Measurements from ENCODE around the gene VPS52. TPM values are rescaled to one million over a fixed set of nuclear protein-coding genes. Genes with fewer than 3 reads are reported as not detected.

The VPS52 gene
- total RNA-seq, 1 experiment from 2014 or later, result 47.1 TPM

DNA sequence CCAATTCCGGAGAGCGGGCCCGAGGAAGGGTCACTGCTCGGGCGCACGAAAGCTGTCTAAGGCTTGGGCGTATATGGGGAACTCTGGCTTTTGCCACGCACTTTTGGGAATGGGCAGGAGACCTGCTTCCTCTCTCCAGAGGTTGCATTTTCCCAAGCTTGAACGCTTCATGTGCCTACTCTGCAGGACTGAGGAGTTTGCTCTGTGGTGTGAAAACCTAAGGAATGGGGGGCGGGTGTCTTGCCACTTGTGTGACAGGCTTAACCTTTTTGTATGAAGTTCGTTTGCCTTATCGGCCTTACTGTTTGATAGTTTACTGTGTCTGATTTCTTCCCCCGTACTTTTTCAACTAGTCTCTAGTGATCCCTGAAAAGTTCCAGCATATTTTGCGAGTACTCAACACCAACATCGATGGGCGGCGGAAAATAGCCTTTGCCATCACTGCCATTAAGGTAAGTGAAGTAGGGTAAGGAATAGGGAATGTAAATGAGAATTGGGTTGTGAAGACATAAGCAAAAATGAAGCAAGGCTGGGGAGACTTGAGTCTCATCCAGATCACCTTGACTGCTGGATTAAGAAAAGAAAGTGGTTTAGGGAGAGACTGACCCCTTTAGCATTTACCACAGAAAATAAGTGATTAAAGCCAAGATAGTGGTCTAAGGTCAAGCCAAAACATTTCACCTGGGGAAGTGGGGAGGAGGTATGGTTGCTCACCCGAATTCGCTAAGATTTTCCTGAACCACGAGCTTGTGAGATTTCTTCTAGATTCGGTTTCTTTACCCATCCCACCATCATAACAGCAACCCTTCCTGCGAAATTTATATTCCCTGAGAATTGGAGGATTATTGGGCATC, 826 bp upstream of the VPS52 start:
- H3K56ac ChIP-seq (ENCODE audit: insufficient read length, low read depth, low read length), result no peak overlapping the region
- Mint-ChIP-seq H3K27me3 (ENCODE audit: low read depth) (no peaks in the 10 kb centered on the region; the same call in 1 of the 2 replicates), H3K36me3 (ENCODE audit: insufficient read depth in 1 of 3, low read depth in 3 of 3) (peaks cover 42 to 70% (median 69%) of the 10 kb centered on the region in 3 experiments), H3K27ac (peak overlapping the region; percentile 93 to 100 (median 100)), H3K9me3 (no peaks in the 10 kb centered on the region; a peak in 1 of 5 replicates), H3K4me1 (peaks cover 32 to 47% of the 10 kb centered on the region in 2 experiments), H3K4me3 (peak overlapping the region; percentile 89 to 94)
- H3K18ac ChIP-seq (ENCODE audit: insufficient read length, low read depth, low read length), result peak overlapping the region; percentile 72
- H4K8ac ChIP-seq (replicated peaks; ENCODE audit: insufficient read length, low read depth, low read length), result no peak overlapping the region
- no peak overlapping the region for H3K23ac ChIP-seq (ENCODE audit: insufficient read length, low read depth, low read length)
- WGBS (ENCODE audit: extremely low coverage, insufficient read length, low lambda C conversion rate), result no CpG with 5 or more reads among the region's 22 CpGs
- no peak overlapping the region for H4K91ac ChIP-seq (ENCODE audit: insufficient read length, low read depth, low read length)
- H3K27ac ChIP-seq (ENCODE audit: insufficient read length, low read depth, low read length), result peak overlapping the region; percentile 59
- H3K14ac ChIP-seq (ENCODE audit: insufficient read depth, low read length), result peak overlapping the region; percentile 79; the same call in 1 of the 2 replicates
- no peak overlapping the region for H2BK15ac ChIP-seq (ENCODE audit: low read depth, low read length)
- H2BK20ac ChIP-seq (ENCODE audit: low read depth, low read length, poor library complexity, severe bottlenecking), result no peak overlapping the region
- no peak overlapping the region; the same call in 1 of the 2 replicates for H3K4ac ChIP-seq (ENCODE audit: low read depth, low read length)
- H4K20me1 ChIP-seq (ENCODE audit: control insufficient read depth, insufficient read depth, insufficient read length), result no peaks in the 10 kb centered on the region
- TF ChIP-seq, protein P1, sequence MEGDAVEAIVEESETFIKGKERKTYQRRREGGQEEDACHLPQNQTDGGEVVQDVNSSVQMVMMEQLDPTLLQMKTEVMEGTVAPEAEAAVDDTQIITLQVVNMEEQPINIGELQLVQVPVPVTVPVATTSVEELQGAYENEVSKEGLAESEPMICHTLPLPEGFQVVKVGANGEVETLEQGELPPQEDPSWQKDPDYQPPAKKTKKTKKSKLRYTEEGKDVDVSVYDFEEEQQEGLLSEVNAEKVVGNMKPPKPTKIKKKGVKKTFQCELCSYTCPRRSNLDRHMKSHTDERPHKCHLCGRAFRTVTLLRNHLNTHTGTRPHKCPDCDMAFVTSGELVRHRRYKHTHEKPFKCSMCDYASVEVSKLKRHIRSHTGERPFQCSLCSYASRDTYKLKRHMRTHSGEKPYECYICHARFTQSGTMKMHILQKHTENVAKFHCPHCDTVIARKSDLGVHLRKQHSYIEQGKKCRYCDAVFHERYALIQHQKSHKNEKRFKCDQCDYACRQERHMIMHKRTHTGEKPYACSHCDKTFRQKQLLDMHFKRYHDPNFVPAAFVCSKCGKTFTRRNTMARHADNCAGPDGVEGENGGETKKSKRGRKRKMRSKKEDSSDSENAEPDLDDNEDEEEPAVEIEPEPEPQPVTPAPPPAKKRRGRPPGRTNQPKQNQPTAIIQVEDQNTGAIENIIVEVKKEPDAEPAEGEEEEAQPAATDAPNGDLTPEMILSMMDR (conservative IDR thresholded peaks at IDR 0.05), result no peak
- H3K27me3 ChIP-seq (ENCODE audit: insufficient read depth, low read length), result no peaks in the 10 kb centered on the region
- peak overlapping the region; percentile 66 for H2BK12ac ChIP-seq (ENCODE audit: insufficient read length, low read depth, low read length)
- H2AFZ ChIP-seq (ENCODE audit: low read length), result no peak overlapping the region
- DNase-seq, result no peak
- H2BK5ac ChIP-seq (ENCODE audit: insufficient read length, low read length), result no peak overlapping the region
- peaks cover 23% of the 10 kb centered on the region; the same call in 1 of the 2 replicates for H3K79me2 ChIP-seq (ENCODE audit: insufficient read depth, low read length)
- no peaks in the 10 kb centered on the region for H3K79me1 ChIP-seq (ENCODE audit: insufficient read depth, low read depth, low read length, poor library complexity, severe bottlenecking)
- peak overlapping the region; percentile 23 for H4K5ac ChIP-seq (ENCODE audit: insufficient read length, low read depth, low read length)
- no peak overlapping the region for H3T11ph ChIP-seq (ENCODE audit: low read length)
- H3K4me1 ChIP-seq (ENCODE audit: insufficient read depth, low read length), result no peaks in the 10 kb centered on the region; the same call in 1 of the 2 replicates
- no peaks in the 10 kb centered on the region for H3K9me3 ChIP-seq (ENCODE audit: control insufficient read depth, low read depth, low read length)
- no peak overlapping the region for H2AK5ac ChIP-seq (ENCODE audit: insufficient read length, low read length)
- H2BK120ac ChIP-seq (ENCODE audit: low read depth, low read length, poor library complexity, severe bottlenecking), result peak overlapping the region; percentile 0
- peak overlapping the region; percentile 86 for H3K4me2 ChIP-seq (ENCODE audit: insufficient read depth, insufficient read length, low read length)
- peak overlapping the region; percentile 99 for H3K9ac ChIP-seq (ENCODE audit: extremely low read depth, insufficient read length, low read length)
- H3K23me2 ChIP-seq (ENCODE audit: insufficient read length, low read depth, low read length, poor library complexity, severe bottlenecking), result peaks cover 6% of the 10 kb centered on the region
